Ectodermal cell (in vitro differentiated cells): ENCODE results near the gene MYOG.

Experiments
- H3K27ac ChIP-seq: 2 replicates; pipeline ENCODE4 v1.7.0; 2013; ENCODE audit warnings: mild to moderate bottlenecking, low read depth, low read length; ENCODE audit not compliant: insufficient read depth, poor library complexity, severe bottlenecking
- H3K27me3 ChIP-seq: 2 replicates; pipeline ENCODE4 v1.7.0; 2013; ENCODE audit warnings: mild to moderate bottlenecking, low read length; ENCODE audit not compliant: insufficient read depth, control insufficient read depth, poor library complexity, severe bottlenecking
- H3K36me3 ChIP-seq: one replicate; pipeline ENCODE4 v1.7.0; 2013; ENCODE audit warnings: low read length; ENCODE audit not compliant: control insufficient read depth, insufficient read depth
- H3K4me1 ChIP-seq: one replicate; pipeline ENCODE4 v1.7.0; 2013; ENCODE audit warnings: low read length; ENCODE audit not compliant: control insufficient read depth, insufficient read depth
- H3K4me3 ChIP-seq: 2 replicates; pipeline ENCODE4 v1.7.0; 2013; ENCODE audit warnings: low read depth, low read length, control low read depth; ENCODE audit not compliant: insufficient read depth
- H3K9me3 ChIP-seq: 2 replicates; pipeline ENCODE4 v1.7.0; 2013; ENCODE audit warnings: mild to moderate bottlenecking, low read length, moderate library complexity; ENCODE audit not compliant: control insufficient read depth
- WGBS, 2 experiments: methylation state at CpG; one replicate each; pipeline ENCODE4 v1.1.7; 2013; ENCODE audit warnings: missing lambda C conversion rate in 2 of 2; 5-methylcytosine and 5-hydroxymethylcytosine counted together

The MYOG gene

DNA sequence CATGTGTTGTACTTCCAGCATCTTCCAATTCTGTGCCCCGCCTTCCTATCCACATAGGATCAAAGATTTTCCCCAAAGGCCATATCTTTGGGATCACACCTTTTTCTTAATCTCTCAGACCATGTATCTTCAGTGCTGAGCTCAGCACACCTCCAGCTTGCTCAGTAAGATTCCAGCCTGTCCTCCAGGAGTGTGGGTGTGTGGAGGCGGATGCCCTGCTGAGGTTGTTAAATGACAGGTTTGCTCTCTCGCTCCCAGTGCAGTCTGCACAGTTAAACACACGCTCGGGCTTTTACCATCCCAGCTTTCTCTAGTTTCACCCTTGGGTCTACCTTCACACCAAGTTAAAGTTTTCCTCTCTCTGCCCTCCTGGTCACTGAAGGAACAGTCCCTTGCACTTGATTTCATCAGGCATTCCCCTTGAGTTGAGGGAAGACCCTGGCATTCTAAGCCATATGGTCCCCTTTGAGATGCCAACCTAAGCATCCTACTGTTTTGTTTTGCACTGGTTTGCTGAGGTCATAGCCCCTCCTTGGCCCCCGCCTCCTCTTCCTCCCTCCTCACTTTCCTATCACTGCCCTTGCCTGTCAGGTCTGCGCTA is 13.7 kb downstream of the MYOG start:
- Histone ChIP-seq H3K27ac (no peak overlapping the region), H3K9me3 (no peaks in the 10 kb centered on the region), H3K4me3 (no peak overlapping the region), H3K27me3 (peaks cover 40% of the 10 kb centered on the region), H3K4me1 (no peaks in the 10 kb centered on the region), H3K36me3 (no peaks in the 10 kb centered on the region)
- WGBS, 2 experiments = 88% methylated on average over 7 of the region's 7 CpGs

DNA sequence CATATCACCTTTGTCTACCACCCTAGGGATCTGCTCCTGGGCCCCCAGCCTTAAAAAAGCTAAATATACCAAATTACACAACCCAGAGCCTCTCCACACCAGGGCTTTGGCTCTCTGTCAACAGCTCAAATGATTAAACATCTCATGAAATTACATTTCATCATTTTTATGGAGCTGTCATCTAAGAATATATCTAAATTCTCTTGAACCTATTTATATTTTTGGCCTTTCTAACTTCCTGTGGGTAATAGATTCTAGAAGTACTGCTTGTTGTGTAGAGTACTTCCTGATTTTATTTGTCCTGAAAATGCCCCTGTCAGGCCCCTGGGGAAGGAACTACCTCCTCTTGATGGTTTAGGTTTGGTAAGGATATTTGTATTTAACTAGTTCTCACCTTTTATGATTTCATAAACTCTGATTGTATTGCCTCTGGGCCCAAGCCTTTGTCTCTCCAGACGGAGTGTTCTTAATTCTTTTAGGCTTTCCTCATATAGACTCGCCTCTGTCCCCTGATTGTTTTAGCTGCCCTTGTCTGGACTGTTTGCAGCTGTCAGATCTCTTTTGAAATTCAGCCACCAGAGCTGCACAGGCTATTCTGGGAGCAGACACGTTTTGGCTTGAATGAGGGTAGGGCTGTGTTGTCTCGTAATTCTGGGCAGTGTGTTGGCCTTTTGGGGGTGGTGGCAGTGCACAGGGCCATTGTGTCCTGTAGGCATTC is 16.6 kb downstream of the MYOG start:
- H3K27me3 ChIP-seq = peaks cover 11% of the 10 kb centered on the region
- H3K4me1 ChIP-seq = peaks cover 5% of the 10 kb centered on the region
- no peaks in the 10 kb centered on the region for H3K36me3 ChIP-seq
- WGBS, 2 experiments = 69 to 82% methylated on average over 4 of the region's 4 CpGs
- H3K9me3 ChIP-seq = no peaks in the 10 kb centered on the region
- no peak overlapping the region for H3K4me3 ChIP-seq
- H3K27ac ChIP-seq = no peak overlapping the region

DNA sequence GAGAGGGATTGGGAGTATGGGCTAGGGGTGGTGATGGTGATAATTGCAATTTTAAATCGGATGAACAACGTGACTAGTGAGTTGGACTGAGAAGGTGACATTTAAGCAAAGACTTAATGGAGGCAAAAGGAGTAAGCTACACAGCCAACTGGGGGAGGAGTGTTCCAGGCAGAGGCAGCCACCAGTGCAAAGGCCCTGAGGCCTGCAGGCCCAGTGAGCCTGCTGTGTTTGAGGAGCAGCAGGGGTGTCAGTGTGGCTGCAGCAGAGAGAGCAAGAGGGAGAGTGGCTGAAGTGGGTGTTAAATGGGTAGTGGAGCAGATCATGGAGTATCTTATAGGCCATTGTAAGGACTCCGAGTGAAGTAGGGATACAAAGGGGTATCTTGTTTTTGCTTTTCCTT is 18.8 kb downstream of the MYOG start:
- Histone ChIP-seq H3K4me3 (no peak overlapping the region), H3K36me3 (no peaks in the 10 kb centered on the region), H3K27ac (no peak overlapping the region), H3K4me1 (peaks cover 9% of the 10 kb centered on the region), H3K27me3 (no peaks in the 10 kb centered on the region), H3K9me3 (no peaks in the 10 kb centered on the region)
- WGBS, 2 experiments = 96 to 97% methylated on average over 3 of the region's 3 CpGs

DNA sequence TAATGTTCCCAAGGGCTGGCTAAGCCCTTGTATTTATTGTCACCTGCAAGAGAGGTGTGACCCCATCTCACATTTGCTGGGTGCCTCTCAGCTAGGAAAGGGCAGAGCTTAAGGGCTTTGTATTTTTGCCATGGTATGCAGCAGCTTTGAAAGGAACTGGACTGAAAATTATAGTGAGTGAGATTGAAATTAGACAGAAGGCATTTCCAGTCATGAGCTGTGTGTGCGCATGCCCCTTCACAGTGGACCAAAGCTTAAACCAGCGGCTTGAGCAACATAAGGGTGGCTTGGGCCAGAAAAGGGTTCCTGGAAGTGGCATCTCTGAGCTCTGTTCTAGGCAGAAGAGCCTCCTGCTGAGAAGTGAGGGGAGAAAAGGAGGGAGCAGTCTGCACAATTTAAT is 19.8 kb downstream of the MYOG start:
- no peak overlapping the region for H3K4me3 ChIP-seq
- H3K27ac ChIP-seq = no peak overlapping the region
- WGBS, 2 experiments = 94 to 96% methylated on average over 2 of the region's 2 CpGs
- no peaks in the 10 kb centered on the region for H3K27me3 ChIP-seq
- H3K4me1 ChIP-seq = peaks cover 9% of the 10 kb centered on the region
- H3K36me3 ChIP-seq = peaks cover 2% of the 10 kb centered on the region
- no peaks in the 10 kb centered on the region for H3K9me3 ChIP-seq

DNA sequence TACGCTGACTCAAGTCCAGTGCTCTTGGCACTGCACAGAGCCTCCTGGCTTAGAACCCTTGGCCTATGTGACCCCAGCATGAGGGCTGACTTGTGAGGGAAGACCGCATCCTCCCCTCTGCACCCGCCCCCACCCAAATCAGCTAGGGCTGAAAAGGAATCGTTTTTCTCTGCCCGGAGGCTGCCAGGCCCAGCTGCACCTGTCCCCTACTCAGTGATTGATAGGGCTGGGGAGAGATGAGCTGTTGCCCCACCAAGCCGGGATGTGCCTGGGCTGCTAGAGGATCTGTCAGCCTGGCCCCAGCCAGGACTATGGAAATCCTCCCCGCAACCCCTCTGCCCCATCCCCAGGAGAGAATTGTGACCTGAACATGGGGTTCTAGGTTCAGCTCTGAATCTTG is 20.6 kb downstream of the MYOG start:
- peaks cover 4% of the 10 kb centered on the region for H3K36me3 ChIP-seq
- H3K27me3 ChIP-seq = no peaks in the 10 kb centered on the region
- WGBS, 2 experiments = 85 to 88% methylated on average over 7 of the region's 7 CpGs
- no peak overlapping the region for H3K4me3 ChIP-seq
- peaks cover 9% of the 10 kb centered on the region for H3K4me1 ChIP-seq
- H3K9me3 ChIP-seq = no peaks in the 10 kb centered on the region
- no peak overlapping the region for H3K27ac ChIP-seq

DNA sequence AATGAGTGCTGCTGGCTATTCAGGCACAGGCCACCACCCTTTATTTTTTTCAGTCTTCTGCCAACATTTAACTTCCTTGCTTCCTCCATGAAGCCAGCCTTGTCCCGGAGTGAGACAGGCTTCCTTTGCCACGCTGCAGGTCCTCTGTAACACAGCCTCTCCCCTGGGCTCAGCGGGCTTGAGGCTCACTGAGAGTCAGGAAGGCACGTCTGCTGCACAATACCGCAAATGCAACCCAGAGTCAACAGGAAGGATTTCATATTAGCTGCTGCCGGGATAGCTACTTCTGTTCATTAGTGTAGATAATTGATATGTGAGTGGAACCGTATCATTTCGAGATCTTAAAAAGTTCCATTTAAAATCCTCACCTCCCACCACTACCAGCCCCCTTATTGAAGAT is 22.5 kb downstream of the MYOG start:
- 93 to 98% methylated on average over 6 to 8 of the region's 8 CpGs for WGBS, 2 experiments
- H3K9me3 ChIP-seq = no peaks in the 10 kb centered on the region
- peaks cover 9% of the 10 kb centered on the region for H3K4me1 ChIP-seq
- no peaks in the 10 kb centered on the region for H3K27me3 ChIP-seq
- peaks cover 4% of the 10 kb centered on the region for H3K36me3 ChIP-seq
- H3K27ac ChIP-seq = no peak overlapping the region
- no peak overlapping the region for H3K4me3 ChIP-seq

DNA sequence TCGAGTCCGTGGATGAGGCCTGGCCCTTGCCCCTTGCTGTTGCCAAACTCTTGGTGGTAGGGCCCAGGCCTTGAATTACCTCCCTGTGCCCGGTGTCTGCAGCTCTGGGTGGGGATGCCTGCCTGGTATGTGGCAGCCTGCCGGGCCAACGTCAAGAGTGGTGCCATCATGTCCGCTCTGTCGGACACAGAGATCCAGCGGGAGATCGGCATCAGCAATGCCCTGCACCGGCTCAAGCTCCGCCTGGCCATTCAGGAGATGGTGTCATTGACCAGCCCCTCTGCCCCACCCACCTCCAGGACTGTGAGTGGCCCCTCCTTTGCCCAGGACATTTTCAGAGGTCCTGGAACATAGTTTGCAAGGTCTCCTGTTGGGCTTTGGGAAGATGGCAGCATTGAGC is 25.7 kb downstream of the MYOG start:
- H3K36me3 ChIP-seq = peaks cover 4% of the 10 kb centered on the region
- 93 to 94% methylated on average over 11 of the region's 11 CpGs for WGBS, 2 experiments
- H3K4me3 ChIP-seq = no peak overlapping the region
- peaks cover 4% of the 10 kb centered on the region for H3K4me1 ChIP-seq
- no peaks in the 10 kb centered on the region for H3K9me3 ChIP-seq
- no peak overlapping the region for H3K27ac ChIP-seq
- H3K27me3 ChIP-seq = no peaks in the 10 kb centered on the region

DNA sequence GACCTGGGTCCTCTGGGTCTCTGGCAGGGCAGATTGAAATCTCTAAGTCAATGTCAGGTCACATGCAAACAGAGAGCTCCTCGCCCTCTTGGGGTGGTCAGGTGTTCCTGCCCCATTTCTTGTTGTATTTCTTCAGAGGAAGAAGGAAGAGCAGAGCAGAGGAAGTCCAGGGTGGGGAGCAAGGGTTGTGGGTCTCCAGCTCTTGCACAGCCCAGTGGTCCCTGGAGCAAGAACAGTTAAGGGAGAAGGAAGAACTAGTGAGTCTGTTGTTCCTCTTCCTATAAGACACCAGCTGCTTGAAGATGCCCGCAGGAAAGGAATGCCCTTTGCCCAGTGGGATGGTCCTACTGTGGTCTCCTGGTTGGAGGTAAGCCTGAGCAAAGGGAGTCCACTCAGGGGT is 26.3 kb downstream of the MYOG start:
- H3K4me1 ChIP-seq = peaks cover 8% of the 10 kb centered on the region
- peaks cover 4% of the 10 kb centered on the region for H3K36me3 ChIP-seq
- H3K27me3 ChIP-seq = no peaks in the 10 kb centered on the region
- H3K4me3 ChIP-seq = no peak overlapping the region
- H3K9me3 ChIP-seq = no peaks in the 10 kb centered on the region
- no peak overlapping the region for H3K27ac ChIP-seq
- 91 to 96% methylated on average over 2 of the region's 2 CpGs for WGBS, 2 experiments

DNA sequence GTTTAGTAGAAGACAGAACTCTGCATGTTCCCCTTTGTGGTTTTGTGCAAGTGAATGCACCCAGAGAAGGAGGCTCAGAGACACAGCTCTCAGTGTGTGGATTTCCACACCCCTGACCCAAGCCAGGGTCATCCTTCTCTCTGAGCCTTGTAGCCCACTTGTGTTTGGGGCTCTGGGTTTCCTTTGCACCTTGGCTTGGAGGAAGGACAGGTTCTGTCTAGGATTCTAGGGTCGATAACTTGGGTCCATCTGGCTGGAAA is 27.2 kb downstream of the MYOG start:
- Histone ChIP-seq H3K36me3 (peaks cover 4% of the 10 kb centered on the region), H3K27ac (no peak overlapping the region), H3K27me3 (no peaks in the 10 kb centered on the region), H3K9me3 (no peaks in the 10 kb centered on the region), H3K4me3 (no peak overlapping the region), H3K4me1 (peaks cover 14% of the 10 kb centered on the region)
- WGBS, 2 experiments = 95 to 96% methylated on average over 1 of the region's 1 CpG

DNA sequence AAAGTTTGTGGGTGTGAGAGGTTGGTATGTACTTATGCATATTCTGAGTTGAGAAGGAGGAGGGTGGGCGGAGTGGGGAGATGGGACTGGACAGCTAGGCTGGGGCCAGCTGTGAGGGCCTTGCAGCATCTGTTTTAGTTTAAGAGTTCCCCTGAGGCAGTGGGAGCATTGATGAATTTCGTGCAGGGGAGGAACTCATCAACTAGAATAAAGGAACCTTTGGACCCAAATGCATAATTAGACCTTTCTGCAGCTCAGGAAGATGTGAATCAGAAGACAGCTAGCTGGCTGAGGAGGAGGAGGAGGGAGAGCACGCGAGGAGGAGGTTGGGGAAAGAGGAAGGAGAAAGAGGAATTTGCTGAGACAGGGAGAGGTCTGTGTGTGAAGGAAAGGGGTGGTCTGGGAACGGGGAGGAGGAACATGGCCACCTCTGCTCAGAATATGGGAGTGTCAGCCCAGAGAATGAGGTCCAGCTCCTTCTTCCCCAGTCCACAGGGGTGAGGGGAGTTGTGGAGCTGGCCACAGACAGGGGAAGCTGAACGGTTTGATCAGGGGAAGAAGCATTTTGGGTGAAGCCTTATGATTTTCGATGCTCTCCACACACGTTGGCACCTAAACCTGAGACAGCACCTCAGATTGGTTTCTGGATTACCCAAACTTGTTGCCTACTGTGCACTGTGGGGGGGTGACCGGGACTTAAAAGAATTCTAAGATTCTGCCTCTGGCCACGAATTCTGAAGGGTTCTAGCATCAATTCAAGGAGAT is 27.7 kb downstream of the MYOG start:
- H3K9me3 ChIP-seq = no peaks in the 10 kb centered on the region
- no peak overlapping the region for H3K27ac ChIP-seq

More for the DNA sequence above, 27.7 kb downstream of the MYOG start:
- peaks cover 14% of the 10 kb centered on the region for H3K4me1 ChIP-seq
- no peak overlapping the region for H3K4me3 ChIP-seq
- peaks cover 4% of the 10 kb centered on the region for H3K36me3 ChIP-seq
- 75 to 79% methylated on average over 9 of the region's 10 CpGs for WGBS, 2 experiments
- no peaks in the 10 kb centered on the region for H3K27me3 ChIP-seq
